NCI-H69 (cell line): ENCODE data around the gene HOXA5.

Experiments
- DNase-seq: peaks from one replicate; lab custom pipeline; 2025; lab: John Stamatoyannopoulos, UW

HOXA5 gene

GRCh38 chr7:27171637-27172314 lies 28.3 kb upstream of the HOXA5 start:
- peak; percentile 69 for DNase-seq

GRCh38 chr7:27171325-27171636 lies 27.8 kb upstream of the HOXA5 start:
- peak; percentile 69 for DNase-seq

- peak; percentile 21 for DNase-seq
Measured at GRCh38 chr7:27170426-27171324, 27.2 kb upstream of the HOXA5 start.

- peak; percentile 90 for DNase-seq
Measured at GRCh38 chr7:27169658-27170425, 26.4 kb upstream of the HOXA5 start.

GRCh38 chr7:27168265-27168947 lies 24.9 kb upstream of the HOXA5 start:
- peak; percentile 70 for DNase-seq

GRCh38 chr7:27167916-27168264 lies 24.4 kb upstream of the HOXA5 start:
- peak; percentile 46 for DNase-seq

- peak; percentile 71 for DNase-seq
Measured at GRCh38 chr7:27166531-27167505, 23.3 kb upstream of the HOXA5 start.

GRCh38 chr7:27165996-27166530 lies 22.6 kb upstream of the HOXA5 start:
- peak; percentile 47 for DNase-seq

- no peak for DNase-seq
Measured at GRCh38 chr7:27165089-27165995, 21.9 kb upstream of the HOXA5 start, which contains the start of gene HOXA9. TSS of gene HOXA9 (minus strand) at chr7:27165537. CDS start at chr7:27165457, 80 bp downstream.

- DNase-seq, result no peak
Measured at GRCh38 chr7:27164367-27165088, 21.0 kb upstream of the HOXA5 start.

GRCh38 chr7:27164045-27164366 lies 20.5 kb upstream of the HOXA5 start:
- no peak for DNase-seq

- DNase-seq, result no peak
Measured at GRCh38 chr7:27163288-27164044, 20.0 kb upstream of the HOXA5 start.

- DNase-seq, result no peak
Measured at GRCh38 chr7:27162561-27163287, 19.2 kb upstream of the HOXA5 start.

GRCh38 chr7:27161721-27162560 lies 18.5 kb upstream of the HOXA5 start:
- no peak for DNase-seq

- no peak for DNase-seq
Measured at GRCh38 chr7:27161214-27161720, 17.8 kb upstream of the HOXA5 start.

GRCh38 chr7:27160546-27161213 lies 17.2 kb upstream of the HOXA5 start:
- DNase-seq, result peak; percentile 92
